Neural progenitor cell (in vitro differentiated cells): ENCODE results near the gene VMP1.

Experiments
- EZH2 ChIP-seq: fragments of 200-600 bp; sonication (generic); IDR thresholded peaks from 2 replicates; pipeline ENCODE4 v1.6.1; 2017; ENCODE audit warnings: antibody characterized with exemption, mild to moderate bottlenecking, moderate library complexity
- EZH2phosphoT487 ChIP-seq: fragments of 200-600 bp; sonication (generic); IDR thresholded peaks from 2 replicates; pipeline ENCODE4 v1.6.1; 2017; ENCODE audit warnings: antibody characterized with exemption
- TF ChIP-seq, protein P1 (sequence below): fragments of 200-600 bp; sonication (generic); IDR thresholded peaks from 2 replicates; pipeline ENCODE4 v1.5.1; 2017; ENCODE audit warnings: antibody characterized with exemption, mild to moderate bottlenecking

- TF ChIP-seq, protein P1, sequence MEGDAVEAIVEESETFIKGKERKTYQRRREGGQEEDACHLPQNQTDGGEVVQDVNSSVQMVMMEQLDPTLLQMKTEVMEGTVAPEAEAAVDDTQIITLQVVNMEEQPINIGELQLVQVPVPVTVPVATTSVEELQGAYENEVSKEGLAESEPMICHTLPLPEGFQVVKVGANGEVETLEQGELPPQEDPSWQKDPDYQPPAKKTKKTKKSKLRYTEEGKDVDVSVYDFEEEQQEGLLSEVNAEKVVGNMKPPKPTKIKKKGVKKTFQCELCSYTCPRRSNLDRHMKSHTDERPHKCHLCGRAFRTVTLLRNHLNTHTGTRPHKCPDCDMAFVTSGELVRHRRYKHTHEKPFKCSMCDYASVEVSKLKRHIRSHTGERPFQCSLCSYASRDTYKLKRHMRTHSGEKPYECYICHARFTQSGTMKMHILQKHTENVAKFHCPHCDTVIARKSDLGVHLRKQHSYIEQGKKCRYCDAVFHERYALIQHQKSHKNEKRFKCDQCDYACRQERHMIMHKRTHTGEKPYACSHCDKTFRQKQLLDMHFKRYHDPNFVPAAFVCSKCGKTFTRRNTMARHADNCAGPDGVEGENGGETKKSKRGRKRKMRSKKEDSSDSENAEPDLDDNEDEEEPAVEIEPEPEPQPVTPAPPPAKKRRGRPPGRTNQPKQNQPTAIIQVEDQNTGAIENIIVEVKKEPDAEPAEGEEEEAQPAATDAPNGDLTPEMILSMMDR: no peak
- TF ChIP-seq EZH2 (no peak), EZH2phosphoT487 (no peak)
Measured at GRCh38 chr17:59786213-59786535, 78.7 kb downstream of the VMP1 start.
